H9 (cell line): Measurements from ENCODE around the gene NUP54. TPM values are rescaled to one million over a fixed set of nuclear protein-coding genes. Genes with fewer than 3 reads are reported as not detected.

ENCODE experiments used
- DNase-seq: peaks from one replicate; pipeline ENCODE4 v3.0.0-alpha.2; 2017
- H2AFZ ChIP-seq: one replicate; pipeline ENCODE4 v1.6.1; 2013; ENCODE audit warnings: mild to moderate bottlenecking, low read length, control low read depth, moderate library complexity
- H2AK5ac ChIP-seq: 2 replicates; pipeline ENCODE4 v1.6.1; 2013; ENCODE audit warnings: low read length, control low read depth, mixed read lengths; ENCODE audit not compliant: insufficient read length
- H2BK120ac ChIP-seq: one replicate; pipeline ENCODE4 v1.6.1; 2013; ENCODE audit warnings: low read depth, mild to moderate bottlenecking, low read length, control low read depth, inconsistent platforms; ENCODE audit not compliant: poor library complexity, severe bottlenecking
- H2BK12ac ChIP-seq: 2 replicates; pipeline ENCODE4 v1.6.1; 2013; ENCODE audit warnings: low read length, control low read depth, mixed read lengths, low read depth; ENCODE audit not compliant: insufficient read length
- H2BK15ac ChIP-seq: 2 replicates; pipeline ENCODE4 v1.6.1; 2013; ENCODE audit warnings: low read depth, low read length, control low read depth
- H2BK20ac ChIP-seq: one replicate; pipeline ENCODE4 v1.6.1; 2013; ENCODE audit warnings: low read depth, mild to moderate bottlenecking, low read length, control low read depth, inconsistent platforms; ENCODE audit not compliant: poor library complexity, severe bottlenecking
- H2BK5ac ChIP-seq: 2 replicates; pipeline ENCODE4 v1.6.1; 2013; ENCODE audit warnings: low read length, control low read depth, mixed read lengths; ENCODE audit not compliant: insufficient read length
- H3K14ac ChIP-seq: 2 replicates; pipeline ENCODE4 v1.6.1; 2013; ENCODE audit warnings: low read length, control low read depth; ENCODE audit not compliant: insufficient read depth
- H3K18ac ChIP-seq: 2 replicates; pipeline ENCODE4 v1.6.1; 2013; ENCODE audit warnings: low read depth, mild to moderate bottlenecking, mixed read lengths, low read length, control low read depth; ENCODE audit not compliant: insufficient read length
- H3K23ac ChIP-seq: 2 replicates; pipeline ENCODE4 v1.6.1; 2013; ENCODE audit warnings: low read length, control low read depth, mixed read lengths, low read depth; ENCODE audit not compliant: insufficient read length
- H3K23me2 ChIP-seq: 2 replicates; pipeline ENCODE4 v1.6.1; 2013; ENCODE audit warnings: low read depth, mild to moderate bottlenecking, mixed read lengths, low read length, control low read depth; ENCODE audit not compliant: insufficient read length, poor library complexity, severe bottlenecking
- H3K27ac ChIP-seq: 2 replicates; pipeline ENCODE4 v1.5.1; 2013; ENCODE audit warnings: low read length, control low read depth, mixed read lengths, low read depth; ENCODE audit not compliant: insufficient read length
- H3K27me3 ChIP-seq: 2 replicates; pipeline ENCODE4 v1.6.1; 2013; ENCODE audit warnings: low read length, control low read depth, inconsistent platforms; ENCODE audit not compliant: insufficient read depth
- H3K4ac ChIP-seq: 2 replicates; pipeline ENCODE4 v1.6.1; 2013; ENCODE audit warnings: low read depth, mild to moderate bottlenecking, control low read depth, inconsistent platforms, low read length, moderate library complexity
- H3K4me1 ChIP-seq: 2 replicates; pipeline ENCODE4 v1.6.1; 2013; ENCODE audit warnings: low read length, control low read depth, inconsistent platforms; ENCODE audit not compliant: insufficient read depth
- H3K4me2 ChIP-seq: 2 replicates; pipeline ENCODE4 v1.6.1; 2013; ENCODE audit warnings: low read length, control low read depth, mixed read lengths; ENCODE audit not compliant: insufficient read length, insufficient read depth
- H3K56ac ChIP-seq: 2 replicates; pipeline ENCODE4 v1.6.1; 2013; ENCODE audit warnings: low read depth, mild to moderate bottlenecking, mixed read lengths, low read length, control low read depth; ENCODE audit not compliant: insufficient read length
- H3K79me1 ChIP-seq: 2 replicates; pipeline ENCODE4 v1.6.1; 2013; ENCODE audit warnings: low read depth, mild to moderate bottlenecking, moderate library complexity, low read length, control low read depth, inconsistent platforms; ENCODE audit not compliant: insufficient read depth, poor library complexity, severe bottlenecking
- H3K79me2 ChIP-seq: 2 replicates; pipeline ENCODE4 v1.6.1; 2013; ENCODE audit warnings: low read length, control low read depth, inconsistent platforms; ENCODE audit not compliant: insufficient read depth
- H3K9ac ChIP-seq: 2 replicates; pipeline ENCODE4 v1.6.1; 2013; ENCODE audit warnings: low read length, control low read depth, mixed read lengths; ENCODE audit not compliant: insufficient read length; ENCODE audit errors: extremely low read depth
- H3K9me3 ChIP-seq: one replicate; pipeline ENCODE4 v1.6.1; 2013; ENCODE audit warnings: low read depth, low read length, inconsistent platforms; ENCODE audit not compliant: control insufficient read depth
- H3T11ph ChIP-seq: one replicate; pipeline ENCODE4 v1.6.1; 2013; ENCODE audit warnings: mild to moderate bottlenecking, low read length, control low read depth, inconsistent platforms
- H4K20me1 ChIP-seq: one replicate; pipeline ENCODE4 v1.6.1; 2013; ENCODE audit not compliant: control insufficient read depth, insufficient read length, insufficient read depth
- H4K5ac ChIP-seq: 2 replicates; pipeline ENCODE4 v1.6.1; 2013; ENCODE audit warnings: low read depth, mild to moderate bottlenecking, mixed read lengths, low read length, control low read depth; ENCODE audit not compliant: insufficient read length
- H4K8ac ChIP-seq: replicated peaks from 2 replicates; pipeline ENCODE4 v1.6.1; 2013; ENCODE audit warnings: low read length, control low read depth, mixed read lengths, low read depth; ENCODE audit not compliant: insufficient read length
- H4K91ac ChIP-seq: 2 replicates; pipeline ENCODE4 v1.6.1; 2013; ENCODE audit warnings: low read depth, mild to moderate bottlenecking, moderate library complexity, mixed read lengths, low read length, control low read depth; ENCODE audit not compliant: insufficient read length
- H3K27ac Mint-ChIP-seq, 3 experiments: 2 replicates in 2 of 3; 3 replicates in 1 of 3; pipeline ENCODE4 v1.8.0; 2020 to 2021; ENCODE audit warnings: mixed read lengths in 3 of 3, mild to moderate bottlenecking in 1 of 3, moderate library complexity in 1 of 3
- H3K27me3 Mint-ChIP-seq: 2 replicates; pipeline ENCODE4 v1.8.0; 2021; ENCODE audit warnings: low read depth, mild to moderate bottlenecking, moderate library complexity, mixed read lengths
- H3K36me3 Mint-ChIP-seq, 3 experiments: 2 replicates in 2 of 3; 3 replicates in 1 of 3; pipeline ENCODE4 v1.8.0; 2020 to 2021; ENCODE audit warnings: low read depth in 3 of 3, mixed read lengths in 3 of 3; ENCODE audit not compliant: insufficient read depth in 1 of 3
- H3K4me1 Mint-ChIP-seq, 2 experiments: 2 replicates each; pipeline ENCODE4 v1.8.0; 2020; ENCODE audit warnings: mixed read lengths in 2 of 2
- H3K4me3 Mint-ChIP-seq, 2 experiments: 2 replicates in 1 of 2; 3 replicates in 1 of 2; pipeline ENCODE4 v1.8.0; 2020 to 2021; ENCODE audit warnings: mild to moderate bottlenecking in 2 of 2, mixed read lengths in 2 of 2, moderate library complexity in 1 of 2
- H3K9me3 Mint-ChIP-seq, 2 experiments: 2 replicates in 1 of 2; 3 replicates in 1 of 2; pipeline ENCODE4 v1.8.0; 2020; ENCODE audit warnings: mild to moderate bottlenecking in 2 of 2, mixed read lengths in 2 of 2, moderate library complexity in 1 of 2
- CTCF ChIP-seq: fragments of 200-600 bp; sonication (generic); conservative IDR thresholded peaks from 3 replicates; pipeline ENCODE4 v1.8.0; 2021; ENCODE audit warnings: antibody characterized with exemption, mild to moderate bottlenecking
- total RNA-seq: library from RNA; stranded (reverse); gene quantifications from 2 replicates; pipeline ENCODE4 v1.2.1, GENCODE V29; 2021

Gene NUP54
- total RNA-seq, 1 experiment from 2014 or later, result 129 TPM

GRCh38 chr4:76188149-76188548 is 40.0 kb upstream of the NUP54 start:
- no peaks in the 10 kb centered on the region for H3K79me2 ChIP-seq
- H3K36me3 Mint-ChIP-seq, result peaks cover 21 to 27% (median 27%) of the 10 kb centered on the region in 3 experiments

More at GRCh38 chr4:76188149-76188548, 40.0 kb upstream of the NUP54 start:
- H3K56ac ChIP-seq, result no peak overlapping the region
- H3K18ac ChIP-seq, result no peak overlapping the region
- Mint-ChIP-seq H3K27ac (no peak overlapping the region), H3K4me3 (no peak overlapping the region), H3K9me3 (peaks cover 8 to 15% of the 10 kb centered on the region in 2 experiments; a peak in 4 of 5 replicates), H3K27me3 (no peaks in the 10 kb centered on the region; the same call in 1 of the 2 replicates), H3K4me1 (no peaks in the 10 kb centered on the region)
- H2BK12ac ChIP-seq, result no peak overlapping the region
- H2BK20ac ChIP-seq, result no peak overlapping the region
- H4K5ac ChIP-seq, result no peak overlapping the region
- no peak overlapping the region for H3K4me2 ChIP-seq
- no peak overlapping the region for H2AFZ ChIP-seq
- no peak overlapping the region for H3K14ac ChIP-seq
- H2BK15ac ChIP-seq, result no peak overlapping the region
- DNase-seq, result no peak
- no peaks in the 10 kb centered on the region for H3K27me3 ChIP-seq
- no peak overlapping the region for H4K8ac ChIP-seq
- no peaks in the 10 kb centered on the region for H3K4me1 ChIP-seq
- no peak overlapping the region for H2AK5ac ChIP-seq
- no peaks in the 10 kb centered on the region for H3K79me1 ChIP-seq
- H3K23ac ChIP-seq, result no peak overlapping the region
- no peak overlapping the region for H4K91ac ChIP-seq
- H3K9ac ChIP-seq, result no peak overlapping the region
- H2BK120ac ChIP-seq, result no peak overlapping the region
- no peaks in the 10 kb centered on the region for H3K23me2 ChIP-seq
- peaks cover 3% of the 10 kb centered on the region for H3K9me3 ChIP-seq
- no peak overlapping the region for H3K27ac ChIP-seq
- TF ChIP-seq CTCF, result no peak
- H3K4ac ChIP-seq, result no peak overlapping the region
- H2BK5ac ChIP-seq, result no peak overlapping the region
- no peaks in the 10 kb centered on the region for H4K20me1 ChIP-seq
- no peak overlapping the region for H3T11ph ChIP-seq
